Measurements from ENCODE around the gene NFKBIB. TPM values are rescaled to one million over a fixed set of nuclear protein-coding genes. Genes with fewer than 3 reads are reported as not detected.
A peak's percentile ranks its signal among the peaks of the same experiment; 100 is the strongest.

Gene NFKBIB
- total and polyA plus RNA-seq, 2 of the 13 experiments (the other 11 are each of a cell fraction or from before 2014, with no cell fraction given): 8.6 to 14.9 TPM

- TF ChIP-seq CEBPZ (IDR thresholded peaks at IDR 0.05; ENCODE audit: low read length) (no peak), ISL2 (CRISPR knock-in tag; IDR thresholded peaks at IDR 0.05) (no peak), ELF3 (CRISPR knock-in tag; IDR thresholded peaks at IDR 0.05) (0 out of 2 replicates have a peak, but pooled peaks have one; percentile 29), ZNF232 (CRISPR knock-in tag; IDR thresholded peaks at IDR 0.05; ENCODE audit: borderline replicate concordance) (no peak), CBX5 (CRISPR knock-in tag; IDR thresholded peaks at IDR 0.05; ENCODE audit: borderline replicate concordance) (no peak), KLF12 (CRISPR knock-in tag; IDR thresholded peaks at IDR 0.05; ENCODE audit: borderline replicate concordance) (no peak), ZZZ3 (CRISPR knock-in tag; IDR thresholded peaks at IDR 0.05; ENCODE audit: borderline replicate concordance) (no peak), ZBTB43 (CRISPR knock-in tag; conservative IDR thresholded peaks at IDR 0.05) (no peak), ZNF800 (CRISPR knock-in tag; IDR thresholded peaks at IDR 0.05) (no peak), SP5 (CRISPR knock-in tag; IDR thresholded peaks at IDR 0.05; ENCODE audit: borderline replicate concordance, low read depth) (no peak), HNRNPH1 (optimal IDR thresholded peaks at IDR 0.05; ENCODE audit: low read depth, low read length) (no peak), FOXP4 (CRISPR knock-in tag; IDR thresholded peaks at IDR 0.05) (0 out of 2 replicates have a peak, but pooled peaks have one; percentile 44), PITX1 (CRISPR knock-in tag; IDR thresholded peaks at IDR 0.05) (peak; percentile 60; the same call in 1 of the 2 replicates), SAFB2 (CRISPR knock-in tag; IDR thresholded peaks at IDR 0.05; ENCODE audit: borderline replicate concordance, low read depth) (no peak), RAD21 (CRISPR knock-in tag; IDR thresholded peaks at IDR 0.05) (peak; percentile 35; the same call in 1 of the 2 replicates), ZSCAN31 (CRISPR knock-in tag; IDR thresholded peaks at IDR 0.05; ENCODE audit: low read depth) (0 out of 2 replicates have a peak, but pooled peaks have one; percentile 31), PTBP1 (IDR thresholded peaks at IDR 0.05; ENCODE audit: low read depth, low read length, poor library complexity, severe bottlenecking) (no peak), PHF20 (CRISPR knock-in tag; IDR thresholded peaks at IDR 0.05) (no peak), BCL3 (CRISPR knock-in tag; IDR thresholded peaks at IDR 0.05) (no peak)
Measured at GRCh38 chr19:38917921-38918491, 18.2 kb downstream of the NFKBIB start (continued).
